H1 (cell line): Measurements from ENCODE around the gene RASGRF1. TPM values are rescaled to one million over a fixed set of nuclear protein-coding genes. Genes with fewer than 3 reads are reported as not detected.

ENCODE experiments used
- CTCF ChIA-PET: fragments of 300-600 bp; sonication (Branson Sonifier 250); formaldehyde crosslinking; loops from one replicate; lab custom pipeline; 2021; ENCODE audit not compliant: partially characterized antibody; lab: Charles Lee
- POLR2A ChIA-PET: fragments of 300-600 bp; sonication (Branson Sonifier 250); formaldehyde crosslinking; loops from one replicate; lab custom pipeline; 2021; ENCODE audit warnings: inconsistent platforms; ENCODE audit not compliant: partially characterized antibody; lab: Charles Lee
- DNase-seq, 2 experiments: peaks; one replicate each; pipeline versions ENCODE4 v3.0.0 to v3.0.0-alpha.2; 2010 to 2022; ENCODE audit warnings: low spot score in 2 of 2, low read depth in 1 of 2, mixed read lengths in 1 of 2
- FAIRE-seq: peaks from 2 replicates; lab custom pipeline; 2011; peaks lifted over from hg19 to GRCh38; lab: Jason Lieb, UNC
- H2AFZ ChIP-seq: 2 replicates; pipeline ENCODE4 v1.8.1; 2012; ENCODE audit warnings: low read length, inconsistent platforms
- H2AK5ac ChIP-seq: 2 replicates; pipeline ENCODE4 v1.6.1; 2013; ENCODE audit warnings: low read depth, low read length
- H2BK120ac ChIP-seq: replicated peaks from 2 replicates; pipeline ENCODE3; 2013; ENCODE audit warnings: low read depth, low read length, inconsistent platforms
- H2BK12ac ChIP-seq: 2 replicates; pipeline ENCODE4 v1.6.1; 2013; ENCODE audit warnings: low read depth, low read length
- H2BK15ac ChIP-seq: 2 replicates; pipeline ENCODE4 v1.6.1; 2013; ENCODE audit warnings: low read length
- H2BK20ac ChIP-seq: 2 replicates; pipeline ENCODE4 v1.6.1; 2013; ENCODE audit warnings: low read length
- H2BK5ac ChIP-seq: 2 replicates; pipeline ENCODE4 v1.6.1; 2013; ENCODE audit warnings: low read depth, low read length
- H3K14ac ChIP-seq: 2 replicates; pipeline ENCODE4 v1.6.1; 2013; ENCODE audit warnings: inconsistent platforms; ENCODE audit not compliant: insufficient read length
- H3K18ac ChIP-seq: 2 replicates; pipeline ENCODE4 v1.6.1; 2013; ENCODE audit warnings: low read length; ENCODE audit errors: extremely low read depth
- H3K23ac ChIP-seq: 2 replicates; pipeline ENCODE4 v1.6.1; 2013; ENCODE audit warnings: inconsistent platforms; ENCODE audit not compliant: insufficient read length
- H3K23me2 ChIP-seq: 2 replicates; pipeline ENCODE4 v1.6.1; 2013; ENCODE audit warnings: low read depth, low read length
- H3K27ac ChIP-seq: 2 replicates; pipeline ENCODE4 v1.6.1; 2011; ENCODE audit warnings: low read depth, low read length, inconsistent platforms
- H3K27me3 ChIP-seq, 4 experiments: replicated peaks in 1 of 4; 1 replicate in 1 of 4; 2 replicates in 3 of 4; pipeline versions ENCODE4 v1.6.1 to v1.8.1; 2011 to 2013; ENCODE audit warnings: low read length in 3 of 4, mild to moderate bottlenecking in 3 of 4, inconsistent platforms in 2 of 4, mixed read lengths in 2 of 4, moderate library complexity in 1 of 4; ENCODE audit not compliant: control insufficient read depth in 3 of 4, insufficient read depth in 3 of 4; ENCODE audit errors: extremely low read depth in 1 of 4
- H3K36me3 ChIP-seq, 4 experiments: 2 replicates each; pipeline versions ENCODE4 v1.6.1 to v1.8.1; 2011 to 2013; ENCODE audit warnings: mild to moderate bottlenecking in 4 of 4, low read length in 3 of 4, moderate library complexity in 2 of 4, control low read depth in 1 of 4, inconsistent platforms in 1 of 4; ENCODE audit not compliant: insufficient read depth in 4 of 4, control insufficient read depth in 2 of 4
- H3K4ac ChIP-seq: replicated peaks from 2 replicates; pipeline ENCODE3; 2013; ENCODE audit warnings: low read length, low read depth, mixed read lengths, inconsistent platforms; ENCODE audit not compliant: insufficient read length
- H3K4me1 ChIP-seq, 4 experiments: replicated peaks in 1 of 4; 1 replicate in 1 of 4; 2 replicates in 3 of 4; pipeline versions ENCODE4 v1.6.1 to v1.8.1; 2011 to 2013; ENCODE audit warnings: low read length in 3 of 4, inconsistent platforms in 2 of 4, mixed read lengths in 1 of 4; ENCODE audit not compliant: insufficient read depth in 4 of 4, control insufficient read depth in 3 of 4
- H3K4me2 ChIP-seq, 2 experiments: 2 replicates each; pipeline versions ENCODE4 v1.6.1 to v1.8.1; 2011 to 2013; ENCODE audit warnings: low read depth in 2 of 2, low read length in 2 of 2, control low read depth in 1 of 2, inconsistent platforms in 1 of 2, mild to moderate bottlenecking in 1 of 2; ENCODE audit not compliant: insufficient read depth in 1 of 2
- H3K4me3 ChIP-seq, 4 experiments: fragments of 200-600, 300-600 bp in 1 of 4; sonication (generic), shearing (Covaris generic), sonication (Bioruptor Twin) in 1 of 4; 2 replicates each; pipeline versions ENCODE4 v1.5.1 to v1.8.1; 2011 to 2016; ENCODE audit warnings: low read length in 4 of 4, low read depth in 3 of 4, control low read depth in 2 of 4, inconsistent platforms in 2 of 4, mild to moderate bottlenecking in 2 of 4, mixed read lengths in 1 of 4, moderate library complexity in 1 of 4; ENCODE audit not compliant: insufficient read depth in 2 of 4; ENCODE audit errors: extremely low read depth in 1 of 4
- H3K56ac ChIP-seq: replicated peaks from 2 replicates; pipeline ENCODE3; 2013; ENCODE audit warnings: low read depth, mild to moderate bottlenecking, mixed read lengths, low read length, inconsistent platforms; ENCODE audit not compliant: insufficient read length
- H3K79me1 ChIP-seq: 2 replicates; pipeline ENCODE4 v1.6.1; 2013; ENCODE audit warnings: low read depth, low read length, control low read depth
- H3K79me2 ChIP-seq, 2 experiments: 2 replicates each; pipeline versions ENCODE4 v1.6.1 to v1.8.1; 2012 to 2013; ENCODE audit warnings: low read length in 2 of 2, mild to moderate bottlenecking in 2 of 2, inconsistent platforms in 1 of 2; ENCODE audit not compliant: insufficient read depth in 2 of 2, control insufficient read depth in 1 of 2
- H3K9ac ChIP-seq, 4 experiments: replicated peaks in 1 of 4; 1 replicate in 1 of 4; 2 replicates in 3 of 4; pipeline versions ENCODE4 v1.6.1 to v1.8.1; 2011 to 2013; ENCODE audit warnings: low read depth in 3 of 4, low read length in 3 of 4, control low read depth in 2 of 4, mild to moderate bottlenecking in 2 of 4, moderate library complexity in 2 of 4, inconsistent platforms in 1 of 4; ENCODE audit errors: extremely low read depth in 1 of 4
- H3K9me3 ChIP-seq, 2 experiments: 2 replicates each; pipeline versions ENCODE4 v1.6.1 to v1.8.1; 2012 to 2013; ENCODE audit warnings: mild to moderate bottlenecking in 2 of 2, moderate library complexity in 2 of 2, control low read depth in 1 of 2, inconsistent platforms in 1 of 2, low read depth in 1 of 2, low read length in 1 of 2, mixed read lengths in 1 of 2; ENCODE audit not compliant: insufficient read depth in 2 of 2
- H4K20me1 ChIP-seq, 2 experiments: replicated peaks in 1 of 2; 2 replicates each; pipeline versions ENCODE3 to v1.8.1; 2011 to 2013; ENCODE audit warnings: inconsistent platforms in 2 of 2, low read length in 2 of 2, mild to moderate bottlenecking in 1 of 2; ENCODE audit not compliant: insufficient read depth in 2 of 2, control insufficient read depth in 1 of 2
- H4K5ac ChIP-seq: 2 replicates; pipeline ENCODE4 v1.6.1; 2013; ENCODE audit warnings: low read length, low read depth, mixed read lengths, inconsistent platforms; ENCODE audit not compliant: insufficient read length
- H4K8ac ChIP-seq: 2 replicates; pipeline ENCODE4 v1.8.0; 2013; ENCODE audit warnings: mild to moderate bottlenecking, moderate library complexity, low read length, inconsistent platforms; ENCODE audit not compliant: insufficient read depth; ENCODE audit errors: extremely low read depth
- H4K91ac ChIP-seq: replicated peaks from 2 replicates; pipeline ENCODE3; 2013; ENCODE audit warnings: low read length, mixed read lengths, inconsistent platforms; ENCODE audit not compliant: insufficient read length
- CBX5 ChIP-seq: fragments of 300-800, 300-1000 bp; sonication (generic); IDR thresholded peaks from 2 replicates; pipeline ENCODE4 v1.7.1; 2016; ENCODE audit warnings: antibody characterized with exemption, low read length, low read depth
- POU5F1 ChIP-seq: IDR thresholded peaks from 2 replicates; pipeline ENCODE4 v1.6.1; 2011; ENCODE audit warnings: low read depth, mild to moderate bottlenecking, low read length, moderate library complexity
- SIX5 ChIP-seq: IDR thresholded peaks from 2 replicates; pipeline ENCODE4 v1.6.1; 2011; ENCODE audit warnings: mild to moderate bottlenecking, low read depth, low read length
- SP4 ChIP-seq: IDR thresholded peaks from 2 replicates; pipeline ENCODE4 v1.6.1; 2012; ENCODE audit warnings: low read length, inconsistent platforms
- WGBS, 2 experiments: shearing (Covaris generic) in 1 of 2; methylation state at CpG; one replicate each; pipeline versions ENCODE4 v1.1.6 to v1.1.7; 2013 to 2015; ENCODE audit warnings: low lambda C conversion rate in 2 of 2, mixed read lengths in 2 of 2, inconsistent platforms in 1 of 2, low coverage in 1 of 2, missing lambda C conversion rate in 1 of 2; ENCODE audit not compliant: insufficient replicate concordance in 2 of 2, insufficient coverage in 1 of 2, insufficient read length in 1 of 2; ENCODE audit errors: extremely low coverage in 1 of 2, missing lambda C conversion rate in 1 of 2; 5-methylcytosine and 5-hydroxymethylcytosine counted together
- polyA plus RNA-seq, 7 experiments: library from polyadenylated mRNA; depleted of rRNA in 3 of 7; stranded (reverse) in 5 of 7; unstranded in 2 of 7; fragments of >200 nt in 5 of 7; fragments of 200-250 nt in 2 of 7; gene quantifications; 1 replicate in 5 of 7; 2 replicates in 1 of 7; 4 replicates in 1 of 7; pipeline versions ENCODE4 v1.2.1 to v1.2.3, GENCODE V29; 2011 to 2013; ENCODE audit warnings: missing spikeins in 2 of 7, mixed read lengths in 2 of 7
- total RNA-seq: library from RNA; stranded (reverse); fragmentation: NEBNext Ultra II Directional; extraction: Animal tissue kit (Norgen Biotek cat#: 25700); gene quantifications from 2 replicates; pipeline ENCODE4 v1.2.1, GENCODE V29; 2021

The RASGRF1 gene
- total and polyA plus RNA-seq, 2 of the 8 experiments (the other 6 are each of a cell fraction or from before 2014, with no cell fraction given) = 0.42 to 0.67 TPM

GRCh38 chr15:79008659-79009058, 81.9 kb downstream of the RASGRF1 start:
- Histone ChIP-seq H3K27me3 (no peaks in the 10 kb centered on the region), H4K20me1 (no peaks in the 10 kb centered on the region), H3K23ac (no peak overlapping the region), H3K9me3 (no peaks in the 10 kb centered on the region), H2AFZ (no peak overlapping the region), H3K56ac (no peak overlapping the region), H3K14ac (no peak overlapping the region), H2AK5ac (no peak overlapping the region), H2BK12ac (no peak overlapping the region), H2BK20ac (no peak overlapping the region), H3K79me2 (no peaks in the 10 kb centered on the region), H4K5ac (no peak overlapping the region), H4K8ac (no peak overlapping the region), H3K79me1 (no peaks in the 10 kb centered on the region), H3K36me3 (no peaks in the 10 kb centered on the region), H3K27ac (no peak overlapping the region), H2BK15ac (no peak overlapping the region), H3K4me1 (peaks cover 0 to 10% (median 0%) of the 10 kb centered on the region in 4 experiments; a peak in 3 of 7 replicates), H2BK5ac (no peak overlapping the region), H3K4me3 (no peak overlapping the region), H3K4me2 (no peak overlapping the region), H4K91ac (no peak overlapping the region), H3K9ac (no peak overlapping the region; a peak in 1 of 7 replicates), H2BK120ac (no peak overlapping the region), H3K4ac (no peak overlapping the region), H3K23me2 (no peaks in the 10 kb centered on the region), H3K18ac (no peak overlapping the region)
- DNase-seq = no peak
- TF ChIP-seq POU5F1 = no peak
- TF ChIP-seq SIX5 = no peak
- no peak for TF ChIP-seq CBX5
- no peak for TF ChIP-seq SP4
- 93% methylated on average over 10 of the region's 10 CpGs; no CpG with 5 or more reads in 1 of the 2 experiments for WGBS, 2 experiments
- FAIRE-seq = no peak
- ChIA-PET CTCF (interaction anchor here (3.6 to 7.1 kb wide), 2 partner anchors 29 to 97 kb away, joined by 10 to 171 read pairs; no protein-coding TSS in a partner anchor), POLR2A (no interaction called here)
